Right ventricle myocardium superior (tissue), 1 donor: ENCODE results near the gene TTC8. TPM values are rescaled to one million over a fixed set of nuclear protein-coding genes. Genes with fewer than 3 reads are reported as not detected.
"Not testable (repeated sequence)": the region's sequence is repeated elsewhere in the genome, so short reads cannot be mapped to it uniquely, and the experiment has no call there.

Experiments used
- ATAC-seq: fragments of 200-7000 bp; cut with Tn5 transposase; one replicate; pipeline ENCODE4 v1.9.1; 2020; ENCODE audit warnings: mild to moderate bottlenecking; ENCODE audit not compliant: poor library complexity
- DNase-seq: peaks from one replicate; pipeline ENCODE4 v3.0.0-alpha.2; 2020
- intact Hi-C: fragments of 100-400 bp; cut with DNase I; formaldehyde crosslinking; loops from one replicate; pipeline ENCODE4 v1.11.2; 2022
- total RNA-seq: library from RNA; stranded (reverse); fragmentation: NEBNext Ultra II Directional; extraction: Animal tissue kit (Norgen Biotek cat#: 25700); gene quantifications from one replicate; pipeline ENCODE4 v1.2.1, GENCODE V29; 2021
- donor health status: DM: no; HTN: yes; CAD: no; lungs with severe emphysema.

TTC8 gene
- total RNA-seq, 1 donor from 2014 or later, result 5.2 TPM

- DNase-seq, ATAC-seq, intact Hi-C loops: not testable (repeated sequence)
Observed at GRCh38 chr14:88819674-88820073, 4.8 kb upstream of the TTC8 start.

DNA sequence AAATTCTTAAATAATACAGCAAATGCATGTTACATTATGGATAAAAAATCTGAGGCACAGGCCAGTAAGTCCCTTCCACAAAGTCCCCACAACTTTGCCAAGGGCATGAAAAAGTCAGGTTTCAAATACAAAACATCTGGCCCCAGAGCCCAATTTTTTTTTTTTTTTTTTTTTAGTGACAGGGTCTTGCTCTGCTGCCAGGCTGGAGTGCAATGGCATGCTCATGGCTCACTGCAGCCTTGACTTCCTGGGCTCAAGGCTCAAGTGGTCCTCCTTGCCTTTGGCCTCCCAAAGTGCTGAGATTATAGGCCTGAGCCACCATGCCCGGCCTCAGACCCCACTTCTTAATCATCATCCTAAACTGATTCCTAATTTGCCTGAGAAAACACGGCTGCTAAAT lies 3.1 kb upstream of the TTC8 start:
- ATAC-seq (no peak), DNase-seq (no peak)
- intact Hi-C loops, result no loop called here

DNA sequence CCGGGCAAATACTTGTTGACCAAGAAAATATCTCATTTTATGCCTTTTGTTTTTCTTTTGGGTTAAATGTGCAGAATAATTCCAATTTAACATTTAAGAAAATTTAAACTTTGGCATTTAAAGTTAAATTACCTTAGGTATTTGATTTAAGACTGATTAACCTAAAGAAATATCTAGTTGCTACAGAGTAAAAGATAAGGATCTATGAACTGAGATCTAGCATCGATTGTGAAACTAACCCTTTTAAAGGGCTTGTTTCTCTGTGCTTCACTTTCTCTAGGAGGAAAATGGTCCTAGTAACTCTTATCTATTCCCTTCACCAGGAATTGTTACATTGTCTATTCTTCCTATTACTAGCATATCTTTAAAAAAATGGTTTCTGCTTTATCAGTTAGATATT lies 2.6 kb upstream of the TTC8 start:
- no peak for ATAC-seq
- no peak for DNase-seq
- intact Hi-C loops, result no loop called here

GRCh38 chr14:88823968-88824313 lies 510 bp upstream of the TTC8 start:
- intact Hi-C loops, result no loop called here
- no peak for DNase-seq
- no peak for ATAC-seq

- intact Hi-C loops, result no loop called here
- DNase-seq, result no peak
- ATAC-seq, result no peak
Observed at GRCh38 chr14:88825078-88825458, 617 bp downstream of the TTC8 start.

- ATAC-seq, result no peak
- no peak for DNase-seq
- intact Hi-C loops, result no loop called here
Observed at GRCh38 chr14:88825503-88825902, 1.1 kb downstream of the TTC8 start.

DNA sequence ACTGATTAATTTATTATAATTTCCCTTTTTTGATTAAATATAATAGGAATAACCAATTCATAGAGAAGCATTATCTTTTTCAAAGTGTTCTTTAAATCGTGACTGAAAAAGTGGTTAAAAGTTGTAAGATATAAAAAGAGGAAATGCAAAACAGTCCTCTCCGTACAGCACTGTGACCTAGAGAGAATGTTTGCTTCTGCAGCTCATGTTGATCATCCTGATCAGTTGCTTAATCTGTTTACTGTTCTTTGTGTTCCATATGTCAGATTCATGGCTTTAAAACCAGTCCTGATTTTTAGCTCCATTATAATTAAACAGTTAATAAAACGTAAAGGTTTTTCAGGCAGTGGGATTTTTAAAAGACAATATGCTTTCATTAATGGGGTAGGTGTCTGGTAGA lies 4.7 kb downstream of the TTC8 start:
- intact Hi-C loops, result no loop called here
- ATAC-seq (no peak), DNase-seq (no peak)

- intact Hi-C loops, result no loop called here
- no peak for ATAC-seq
- no peak for DNase-seq
Observed at GRCh38 chr14:88829685-88830302, 5.3 kb downstream of the TTC8 start.

- ATAC-seq, result no peak
- intact Hi-C loops, result no loop called here
- DNase-seq, result no peak
Observed at GRCh38 chr14:88831284-88831683, 6.8 kb downstream of the TTC8 start.

DNA sequence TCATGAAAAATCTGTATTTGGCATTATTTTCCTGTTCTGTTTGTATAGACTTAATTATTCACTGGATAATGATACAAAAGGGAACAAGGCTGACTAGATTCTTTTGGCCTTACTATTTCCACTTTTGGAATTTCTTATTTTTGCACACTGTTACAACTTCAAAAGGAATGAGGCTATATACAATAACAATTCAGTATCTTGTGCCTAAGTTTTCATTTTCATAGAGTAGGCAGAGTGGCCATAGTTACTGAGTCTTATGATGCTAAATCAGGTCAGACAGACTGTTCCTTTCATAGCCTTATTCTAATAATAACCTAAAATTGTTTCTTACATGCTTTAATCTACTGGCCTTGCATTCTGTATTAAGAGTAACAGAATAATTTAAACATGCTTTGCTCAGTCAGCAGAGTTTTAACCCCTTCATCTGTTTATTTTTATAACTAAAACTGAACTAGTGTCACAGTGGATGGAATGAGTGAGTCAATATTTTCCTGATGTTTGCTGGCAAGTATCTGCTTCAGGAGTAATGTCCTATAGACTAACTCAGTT lies 10.5 kb downstream of the TTC8 start:
- no peak for DNase-seq
- ATAC-seq, result no peak
- intact Hi-C loops, result no loop called here

DNA sequence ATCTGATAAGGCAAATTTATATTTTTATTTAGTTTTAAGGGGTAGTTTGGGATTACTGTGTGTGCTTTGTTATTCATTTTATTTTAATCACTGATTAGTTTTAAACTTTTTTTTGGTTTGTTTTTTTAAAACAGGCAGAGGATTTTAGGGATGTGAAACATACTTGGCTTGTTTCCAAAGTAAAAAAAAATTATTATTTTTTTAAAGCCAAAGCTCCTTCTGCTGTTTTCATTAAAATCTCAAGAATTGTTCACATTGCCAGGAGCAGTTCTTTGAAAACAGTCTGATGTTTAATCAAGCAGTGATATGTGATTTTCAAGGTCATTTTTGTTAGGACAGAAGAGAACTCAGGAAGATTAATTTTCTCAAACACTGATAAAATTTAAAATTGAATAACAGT lies 11.2 kb downstream of the TTC8 start:
- ATAC-seq, result no peak
- intact Hi-C loops, result no loop called here

DNA sequence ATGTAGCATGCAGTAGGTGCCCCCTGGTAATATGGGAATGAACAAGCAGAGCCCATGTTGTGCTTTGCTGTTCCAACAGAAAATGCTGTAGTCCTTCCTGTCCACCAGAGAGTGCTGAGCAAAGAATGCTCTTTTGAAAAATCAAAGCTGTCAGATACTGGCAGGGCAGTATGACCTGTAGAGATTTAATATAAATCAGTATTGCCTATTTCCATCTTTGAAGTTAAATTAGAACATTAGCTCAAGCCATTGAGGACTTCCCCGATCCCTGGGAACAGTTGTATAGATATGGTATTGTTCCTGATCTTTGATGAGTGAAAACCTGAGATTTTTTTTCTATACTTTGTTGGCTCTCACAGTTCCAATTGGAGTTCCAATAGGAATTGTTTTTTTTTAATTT lies 13.0 kb downstream of the TTC8 start:
- ATAC-seq (no peak), DNase-seq (no peak)
- intact Hi-C loops, result no loop called here

More for the DNA sequence above, 11.2 kb downstream of the TTC8 start:
- no peak for DNase-seq

DNA sequence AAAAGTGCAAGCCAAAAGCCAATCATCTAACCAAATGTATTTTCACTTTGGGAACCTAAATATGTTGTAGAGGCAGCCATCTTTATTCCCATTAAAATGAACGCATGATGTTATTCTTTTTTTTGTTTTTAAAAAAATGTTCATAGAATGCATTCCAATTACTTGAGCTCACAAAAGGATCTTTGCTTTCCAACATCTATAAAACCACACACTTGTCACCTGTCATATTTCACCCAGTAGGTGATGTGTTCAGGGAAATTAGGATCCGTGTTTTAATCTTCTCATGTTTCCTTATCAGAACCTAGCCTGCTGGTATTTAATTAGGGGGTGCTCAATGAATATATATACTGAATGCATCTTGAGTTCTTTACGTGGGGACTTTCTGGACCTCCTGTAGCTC lies 13.6 kb downstream of the TTC8 start:
- ATAC-seq (no peak), DNase-seq (no peak)
- intact Hi-C loops, result no loop called here

GRCh38 chr14:88840926-88841325 lies 16.5 kb downstream of the TTC8 start:
- ATAC-seq (no peak), DNase-seq (no peak)
- intact Hi-C loops, result no loop called here

GRCh38 chr14:88841741-88842140 lies 17.3 kb downstream of the TTC8 start:
- DNase-seq (no peak), ATAC-seq (no peak)
- intact Hi-C loops, result no loop called here

GRCh38 chr14:88842414-88842813 lies 18.0 kb downstream of the TTC8 start:
- intact Hi-C loops, result no loop called here
- DNase-seq, result no peak
- ATAC-seq, result no peak

- no peak for DNase-seq
- intact Hi-C loops, result no loop called here
- ATAC-seq, result no peak
Observed at GRCh38 chr14:88844980-88845491, 20.6 kb downstream of the TTC8 start.

- no peak for DNase-seq
- intact Hi-C loops, result no loop called here
- ATAC-seq, result no peak
Observed at GRCh38 chr14:88848571-88848970, 24.1 kb downstream of the TTC8 start.

DNA sequence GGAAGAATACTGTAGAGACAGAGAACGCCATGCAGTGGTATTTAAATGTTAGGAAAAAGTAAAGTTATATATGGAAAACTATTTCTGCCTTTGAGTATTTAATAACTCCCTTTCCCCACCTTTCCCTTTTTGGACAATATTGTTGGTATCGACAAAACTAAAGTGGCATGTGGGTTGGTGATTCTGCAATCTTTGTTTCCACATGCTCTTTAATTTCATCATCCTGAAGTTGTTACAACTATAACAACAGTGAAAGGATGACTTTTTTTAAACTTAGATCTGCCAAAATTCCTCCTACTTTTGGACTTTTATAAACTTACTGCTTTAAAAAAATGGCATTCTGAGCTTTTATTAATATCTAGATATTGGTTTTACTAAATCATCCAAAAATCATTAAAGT lies 25.3 kb downstream of the TTC8 start:
- intact Hi-C loops, result no loop called here
- DNase-seq (no peak), ATAC-seq (no peak)

- no peak for DNase-seq
- intact Hi-C loops, result no loop called here
- ATAC-seq, result no peak
Observed at GRCh38 chr14:88851587-88851986, 27.1 kb downstream of the TTC8 start.

DNA sequence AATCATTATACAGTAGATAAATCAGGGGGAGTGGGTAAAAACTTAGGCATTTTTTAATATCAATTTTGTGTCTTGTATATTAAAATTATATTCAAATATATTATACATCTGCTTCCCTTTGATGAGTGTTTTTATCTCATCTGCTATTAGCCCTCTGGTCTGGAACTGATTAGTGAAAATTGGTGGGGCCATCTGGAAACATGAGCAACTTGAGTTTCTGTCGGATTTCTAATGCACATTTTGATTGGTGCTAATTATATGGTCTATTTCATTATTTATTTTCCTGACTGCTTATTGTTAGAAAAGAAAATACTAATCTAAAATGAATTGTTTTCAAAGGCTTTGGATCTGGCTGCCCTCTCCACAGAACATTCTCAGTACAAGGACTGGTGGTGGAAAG lies 28.2 kb downstream of the TTC8 start:
- ATAC-seq (no peak), DNase-seq (no peak)
- intact Hi-C loops, result no loop called here
